MG63 (cell line): Measurements from ENCODE around the gene C12orf75. TPM values are rescaled to one million over a fixed set of nuclear protein-coding genes. Genes with fewer than 3 reads are reported as not detected.
A peak's percentile ranks its signal among the peaks of the same experiment; 100 is the strongest.

Source experiments
- DNase-seq: peaks from one replicate; pipeline ENCODE4 v3.0.0-alpha.2; 2020
- H3K27me3 ChIP-seq: fragments of 250-450 bp; sonication (Bioruptor Pico); 2 replicates; pipeline ENCODE4 v1.5.1; 2020; ENCODE audit warnings: mild to moderate bottlenecking, moderate library complexity
- H3K36me3 ChIP-seq: fragments of 250-450 bp; sonication (Bioruptor Pico); 2 replicates; pipeline ENCODE4 v1.5.1; 2020; ENCODE audit warnings: mild to moderate bottlenecking, moderate library complexity
- H3K4me3 ChIP-seq: fragments of 250-450 bp; sonication (Bioruptor Pico); 2 replicates; pipeline ENCODE4 v1.5.1; 2020; ENCODE audit warnings: mild to moderate bottlenecking, moderate library complexity
- H3K9me3 ChIP-seq: fragments of 250-450 bp; sonication (Bioruptor Pico); 2 replicates; pipeline ENCODE4 v1.5.1; 2020; ENCODE audit warnings: mild to moderate bottlenecking, moderate library complexity
- total RNA-seq: library from RNA; depleted of rRNA; stranded (reverse); fragments of >200 nt; shearing (Covaris generic); gene quantifications from 2 replicates; pipeline ENCODE4 v1.2.3, GENCODE V29; 2014; ENCODE audit warnings: low replicate concordance; rRNA removed

C12orf75 gene
- total RNA-seq, 1 experiment from 2014 or later: 189 TPM

- H3K9me3 ChIP-seq: no peaks in the 10 kb centered on the region
- DNase-seq: no peak
- H3K27me3 ChIP-seq: no peaks in the 10 kb centered on the region
- H3K4me3 ChIP-seq: no peak overlapping the region
- H3K36me3 ChIP-seq: no peaks in the 10 kb centered on the region
Observed at GRCh38 chr12:105409801-105410471, 79.4 kb downstream of the C12orf75 start.

DNA sequence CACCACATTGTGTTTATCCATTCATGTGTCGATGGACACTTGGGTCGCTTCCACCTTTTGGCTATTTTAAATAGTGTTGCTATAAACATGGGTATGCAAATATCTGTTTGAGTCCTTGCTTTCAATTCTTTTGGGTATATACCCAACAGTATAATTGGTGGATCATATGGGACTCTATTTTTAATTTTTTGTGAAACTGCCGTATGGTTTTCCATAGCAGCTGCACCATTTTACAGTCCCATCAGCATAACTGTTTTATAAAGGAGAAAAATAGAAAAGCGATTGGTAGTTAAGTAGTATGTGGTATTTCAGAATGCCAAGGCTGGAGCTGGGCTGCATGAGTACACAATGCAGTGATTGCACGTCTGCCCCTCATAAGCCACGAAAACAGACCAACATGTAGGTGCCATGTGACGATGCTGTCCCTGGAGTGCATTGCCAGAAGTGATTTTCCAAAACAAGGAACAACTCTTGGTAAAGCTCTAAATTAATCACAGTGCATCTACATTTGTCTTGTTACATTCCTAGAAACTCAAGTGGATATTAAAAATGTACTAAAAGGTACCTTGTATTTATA, 83.5 kb downstream of the C12orf75 start:
- H3K36me3 ChIP-seq: no peaks in the 10 kb centered on the region
- H3K27me3 ChIP-seq: no peaks in the 10 kb centered on the region
- no peak for DNase-seq
- H3K4me3 ChIP-seq: no peak overlapping the region
- no peaks in the 10 kb centered on the region for H3K9me3 ChIP-seq

DNA sequence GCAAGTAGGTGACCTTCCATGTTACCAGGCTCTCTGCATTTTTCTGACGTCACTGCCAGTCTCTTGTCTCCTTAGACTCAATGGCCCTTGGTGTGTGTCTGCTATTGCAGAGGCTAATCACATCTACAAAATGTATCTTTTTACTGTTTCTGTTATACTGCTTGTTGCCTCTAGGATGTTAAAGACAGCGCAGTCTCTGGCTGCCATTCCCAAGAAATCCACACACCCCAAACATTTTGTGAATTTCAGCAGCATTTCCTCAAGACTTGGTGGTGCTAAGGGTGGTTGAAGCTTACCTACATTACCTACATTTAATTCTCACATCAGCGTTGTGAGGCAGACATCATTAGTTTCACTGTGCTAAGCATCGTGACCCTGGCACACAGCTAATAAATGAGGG, 87.2 kb downstream of the C12orf75 start:
- Histone ChIP-seq H3K9me3 (no peaks in the 10 kb centered on the region), H3K27me3 (no peaks in the 10 kb centered on the region), H3K36me3 (no peaks in the 10 kb centered on the region), H3K4me3 (no peak overlapping the region)
- DNase-seq: no peak

GRCh38 chr12:105418229-105418628, 87.7 kb downstream of the C12orf75 start:
- Histone ChIP-seq H3K36me3 (no peaks in the 10 kb centered on the region), H3K27me3 (no peaks in the 10 kb centered on the region), H3K9me3 (no peaks in the 10 kb centered on the region), H3K4me3 (no peak overlapping the region)
- DNase-seq: peak; percentile 62

- Histone ChIP-seq H3K9me3 (no peaks in the 10 kb centered on the region), H3K4me3 (no peak overlapping the region), H3K36me3 (no peaks in the 10 kb centered on the region), H3K27me3 (no peaks in the 10 kb centered on the region)
- DNase-seq: no peak
Observed at GRCh38 chr12:105418821-105419291, 88.4 kb downstream of the C12orf75 start.

GRCh38 chr12:105419606-105420005, 89.1 kb downstream of the C12orf75 start:
- no peaks in the 10 kb centered on the region for H3K9me3 ChIP-seq
- no peak overlapping the region for H3K4me3 ChIP-seq
- H3K27me3 ChIP-seq: no peaks in the 10 kb centered on the region
- DNase-seq: no peak
- H3K36me3 ChIP-seq: no peaks in the 10 kb centered on the region

- DNase-seq: no peak
- Histone ChIP-seq H3K36me3 (no peaks in the 10 kb centered on the region), H3K9me3 (no peaks in the 10 kb centered on the region), H3K27me3 (no peaks in the 10 kb centered on the region), H3K4me3 (no peak overlapping the region)
Observed at GRCh38 chr12:105420046-105420445, 89.6 kb downstream of the C12orf75 start.

- Histone ChIP-seq H3K36me3 (no peaks in the 10 kb centered on the region), H3K9me3 (no peaks in the 10 kb centered on the region), H3K4me3 (no peak overlapping the region), H3K27me3 (no peaks in the 10 kb centered on the region)
- peak; percentile 41 for DNase-seq
Observed at GRCh38 chr12:105420659-105421240, 90.3 kb downstream of the C12orf75 start.

Other genes with a start within 250 kb of the C12orf75 start
- 10.5 and 11.2 TPM in 2 replicates for gene ALDH1L2, start 246.2 kb upstream of the C12orf75 start, total RNA-seq
- gene WASHC4, start 223.0 kb upstream of the C12orf75 start, total RNA-seq: 28.3 and 33.1 TPM in 2 replicates
- 20.4 and 30.1 TPM in 2 replicates for gene APPL2, start 94.5 kb upstream of the C12orf75 start, total RNA-seq